ENCODE data around the gene GPC6.

DNA sequence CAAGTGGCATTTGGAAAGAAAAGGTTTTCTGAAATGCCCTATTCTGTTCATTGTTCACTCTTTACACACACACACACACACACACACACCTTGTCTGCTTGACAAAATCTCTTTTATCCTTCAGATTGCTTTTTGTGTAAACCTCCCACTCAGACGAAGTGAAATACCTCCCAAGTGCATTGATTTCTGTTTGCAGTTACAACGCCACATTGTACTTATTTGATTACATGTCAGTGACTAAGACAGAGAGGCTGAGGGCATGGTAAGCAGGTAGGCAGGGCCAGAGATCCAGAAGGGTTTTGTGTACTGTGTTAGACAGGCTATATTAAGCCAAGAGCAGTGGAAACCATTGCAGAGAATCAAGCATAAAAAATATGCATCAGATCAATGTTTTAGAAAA lies 561.8 kb downstream of the GPC6 start:
- TF ChIP-seq FOXA1 (IDR thresholded peaks at IDR 0.05) (no peak), HDGF (IDR thresholded peaks at IDR 0.05; ENCODE audit: borderline replicate concordance) (no peak), SUZ12 (IDR thresholded peaks at IDR 0.05) (no peak), L3MBTL2 (conservative IDR thresholded peaks at IDR 0.05) (no peak)
